ENCODE results near the gene ETV1. TPM values are rescaled to one million over a fixed set of nuclear protein-coding genes. Genes with fewer than 3 reads are reported as not detected.
A peak's percentile ranks its signal among the peaks of the same experiment; 100 is the strongest.

Gene ETV1
- total and polyA plus RNA-seq, 4 experiments from 2014 or later, result 0.47 TPM; not detected in 3

GRCh38 chr7:13987395-13987794, 2.1 kb downstream of the ETV1 start:
- intact Hi-C loops (cut with micrococcal nuclease), result no loop called here
- H3K27ac ChIP-seq (ENCODE audit: low read depth, low read length), result no peak overlapping the region
- Mint-ChIP-seq H3K27ac (no peak overlapping the region), H3K4me1 (peaks cover 0 to 3% (median under 1%) of the 10 kb centered on the region in 4 donors), H3K4me3 (peak overlapping the region in 1 of 8 donors; percentile 31), H3K36me3 (no peaks in the 10 kb centered on the region), H3K27me3 (peaks cover 5 to 9% of the 10 kb centered on the region in 2 donors), H3K9me3 (no peaks in the 10 kb centered on the region)
- CTCF ChIA-PET (ENCODE audit: partially characterized antibody), result no interaction called here
- no peaks in the 10 kb centered on the region for H3K36me3 ChIP-seq (ENCODE audit: insufficient read depth, low read length)
- H3K9me3 ChIP-seq (ENCODE audit: control insufficient read depth in 1 of 2, low read length in 2 of 2), result no peaks in the 10 kb centered on the region
- H3K4me3 ChIP-seq (ENCODE audit: low read length in 2 of 2), result no peak overlapping the region
- no peak for DNase-seq
- POLR2A ChIA-PET (ENCODE audit: partially characterized antibody), result no interaction called here
- H3K27me3 ChIP-seq (ENCODE audit: insufficient read depth, low read length), result peaks cover 7% of the 10 kb centered on the region
- peaks cover 16% of the 10 kb centered on the region for H3K4me1 ChIP-seq (ENCODE audit: insufficient read depth, low read length)

- no peak for DNase-seq
- no peak overlapping the region for H3K4me3 Mint-ChIP-seq
- CTCF ChIA-PET (ENCODE audit: partially characterized antibody), result no interaction called here
- H3K4me1 Mint-ChIP-seq, result peaks cover 0 to 3% (median under 1%) of the 10 kb centered on the region in 4 donors
- intact Hi-C loops (cut with micrococcal nuclease), result no loop called here
- Histone ChIP-seq H3K36me3 (ENCODE audit: insufficient read depth, low read length) (no peaks in the 10 kb centered on the region), H3K27me3 (ENCODE audit: insufficient read depth, low read length) (peaks cover 7% of the 10 kb centered on the region), H3K9me3 (ENCODE audit: control insufficient read depth in 1 of 2, low read length in 2 of 2) (no peaks in the 10 kb centered on the region), H3K4me3 (ENCODE audit: low read length in 2 of 2) (no peak overlapping the region), H3K4me1 (ENCODE audit: insufficient read depth, low read length) (peaks cover 16% of the 10 kb centered on the region), H3K27ac (ENCODE audit: low read depth, low read length) (no peak overlapping the region)
- H3K27me3 Mint-ChIP-seq, result peaks cover 6 to 10% of the 10 kb centered on the region in 2 donors
- no peak overlapping the region for H3K27ac Mint-ChIP-seq
- no peaks in the 10 kb centered on the region for H3K9me3 Mint-ChIP-seq
- POLR2A ChIA-PET (ENCODE audit: partially characterized antibody), result no interaction called here
- no peaks in the 10 kb centered on the region for H3K36me3 Mint-ChIP-seq
Measured at GRCh38 chr7:13986208-13986607, 3.3 kb downstream of the ETV1 start.

- Mint-ChIP-seq H3K9me3 (no peaks in the 10 kb centered on the region), H3K27me3 (peaks cover 11 to 15% of the 10 kb centered on the region in 2 donors), H3K36me3 (no peaks in the 10 kb centered on the region), H3K4me3 (no peak overlapping the region), H3K27ac (no peak overlapping the region), H3K4me1 (peaks cover 0 to 3% (median under 1%) of the 10 kb centered on the region in 4 donors)
- H3K36me3 ChIP-seq (ENCODE audit: insufficient read depth, low read length), result no peaks in the 10 kb centered on the region
- no peak for DNase-seq
- intact Hi-C loops (cut with micrococcal nuclease), result no loop called here
- peaks cover 15% of the 10 kb centered on the region for H3K4me1 ChIP-seq (ENCODE audit: insufficient read depth, low read length)
- H3K4me3 ChIP-seq (ENCODE audit: low read length in 2 of 2), result no peak overlapping the region
- CTCF ChIA-PET (ENCODE audit: partially characterized antibody), result no interaction called here
- H3K27me3 ChIP-seq (ENCODE audit: insufficient read depth, low read length), result peaks cover 7% of the 10 kb centered on the region
- no peak overlapping the region for H3K27ac ChIP-seq (ENCODE audit: low read depth, low read length)
- H3K9me3 ChIP-seq (ENCODE audit: control insufficient read depth in 1 of 2, low read length in 2 of 2), result no peaks in the 10 kb centered on the region
- POLR2A ChIA-PET (ENCODE audit: partially characterized antibody), result no interaction called here
Measured at GRCh38 chr7:13984831-13985685, 4.4 kb downstream of the ETV1 start.

GRCh38 chr7:13984061-13984460, 5.4 kb downstream of the ETV1 start:
- CTCF ChIA-PET (ENCODE audit: partially characterized antibody), result no interaction called here
- H3K36me3 Mint-ChIP-seq, result no peaks in the 10 kb centered on the region
- H3K27me3 Mint-ChIP-seq, result peaks cover 14 to 16% of the 10 kb centered on the region in 2 donors
- H3K4me3 Mint-ChIP-seq, result no peak overlapping the region
- intact Hi-C loops (cut with micrococcal nuclease), result no loop called here
- no peaks in the 10 kb centered on the region for H3K27me3 ChIP-seq (ENCODE audit: insufficient read depth, low read length)
- DNase-seq, result no peak
- H3K36me3 ChIP-seq (ENCODE audit: insufficient read depth, low read length), result no peaks in the 10 kb centered on the region
- no peaks in the 10 kb centered on the region for H3K9me3 ChIP-seq (ENCODE audit: control insufficient read depth in 1 of 2, low read length in 2 of 2)
- H3K4me1 ChIP-seq (ENCODE audit: insufficient read depth, low read length), result peaks cover 5% of the 10 kb centered on the region
- H3K27ac ChIP-seq (ENCODE audit: low read depth, low read length), result no peak overlapping the region
- no peaks in the 10 kb centered on the region for H3K9me3 Mint-ChIP-seq
- POLR2A ChIA-PET (ENCODE audit: partially characterized antibody), result no interaction called here
- peaks cover 0 to 3% (median under 1%) of the 10 kb centered on the region in 4 donors for H3K4me1 Mint-ChIP-seq
- H3K27ac Mint-ChIP-seq, result no peak overlapping the region
- no peak overlapping the region for H3K4me3 ChIP-seq (ENCODE audit: low read length in 2 of 2)

GRCh38 chr7:13982940-13983677, 6.4 kb downstream of the ETV1 start:
- CTCF ChIA-PET (ENCODE audit: partially characterized antibody), result no interaction called here
- H3K4me3 ChIP-seq (ENCODE audit: low read length in 2 of 2), result no peak overlapping the region
- no peak overlapping the region for H3K27ac Mint-ChIP-seq
- no peaks in the 10 kb centered on the region for H3K36me3 ChIP-seq (ENCODE audit: insufficient read depth, low read length)
- POLR2A ChIA-PET (ENCODE audit: partially characterized antibody), result no interaction called here
- no peaks in the 10 kb centered on the region for H3K4me1 ChIP-seq (ENCODE audit: insufficient read depth, low read length)
- no peak for DNase-seq
- no peaks in the 10 kb centered on the region for H3K36me3 Mint-ChIP-seq
- H3K27me3 ChIP-seq (ENCODE audit: insufficient read depth, low read length), result no peaks in the 10 kb centered on the region
- H3K4me3 Mint-ChIP-seq, result no peak overlapping the region
- peaks cover 0 to 3% (median under 1%) of the 10 kb centered on the region in 4 donors for H3K4me1 Mint-ChIP-seq
- H3K9me3 ChIP-seq (ENCODE audit: control insufficient read depth in 1 of 2, low read length in 2 of 2), result no peaks in the 10 kb centered on the region
- no peaks in the 10 kb centered on the region for H3K9me3 Mint-ChIP-seq
- H3K27ac ChIP-seq (ENCODE audit: low read depth, low read length), result no peak overlapping the region
- intact Hi-C loops (cut with micrococcal nuclease), result loop anchor here (1.0 kb wide), 1 partner anchor 12 kb away; no protein-coding TSS in a partner anchor
- peaks cover 14 to 16% of the 10 kb centered on the region in 2 donors for H3K27me3 Mint-ChIP-seq

- no peaks in the 10 kb centered on the region for H3K9me3 ChIP-seq (ENCODE audit: control insufficient read depth in 1 of 2, low read length in 2 of 2)
- POLR2A ChIA-PET (ENCODE audit: partially characterized antibody), result no interaction called here
- intact Hi-C loops (cut with micrococcal nuclease), result no loop called here
- H3K27me3 Mint-ChIP-seq, result peaks cover 14 to 18% of the 10 kb centered on the region in 2 donors
- no peaks in the 10 kb centered on the region for H3K27me3 ChIP-seq (ENCODE audit: insufficient read depth, low read length)
- H3K27ac Mint-ChIP-seq, result no peak overlapping the region
- no peak overlapping the region for H3K27ac ChIP-seq (ENCODE audit: low read depth, low read length)
- no peak for DNase-seq
- no peaks in the 10 kb centered on the region for H3K36me3 ChIP-seq (ENCODE audit: insufficient read depth, low read length)
- no peak overlapping the region for H3K4me3 ChIP-seq (ENCODE audit: low read length in 2 of 2)
- H3K4me1 ChIP-seq (ENCODE audit: insufficient read depth, low read length), result no peaks in the 10 kb centered on the region
- peaks cover 0 to 3% (median under 1%) of the 10 kb centered on the region in 4 donors for H3K4me1 Mint-ChIP-seq
- H3K36me3 Mint-ChIP-seq, result no peaks in the 10 kb centered on the region
- H3K4me3 Mint-ChIP-seq, result no peak overlapping the region
- no peaks in the 10 kb centered on the region for H3K9me3 Mint-ChIP-seq
- CTCF ChIA-PET (ENCODE audit: partially characterized antibody), result interaction anchor here (1.4 kb wide), 1 partner anchor 9 kb away, joined by 4 read pairs; the partner anchor contains the start of gene ETV1
Measured at GRCh38 chr7:13981070-13981469, 8.4 kb downstream of the ETV1 start.

GRCh38 chr7:13980474-13980873, 9.0 kb downstream of the ETV1 start:
- Histone ChIP-seq H3K27ac (ENCODE audit: low read depth, low read length) (no peak overlapping the region), H3K4me3 (ENCODE audit: low read length in 2 of 2) (no peak overlapping the region), H3K9me3 (ENCODE audit: control insufficient read depth in 1 of 2, low read length in 2 of 2) (no peaks in the 10 kb centered on the region), H3K27me3 (ENCODE audit: insufficient read depth, low read length) (no peaks in the 10 kb centered on the region), H3K4me1 (ENCODE audit: insufficient read depth, low read length) (no peaks in the 10 kb centered on the region), H3K36me3 (ENCODE audit: insufficient read depth, low read length) (no peaks in the 10 kb centered on the region)
- H3K9me3 Mint-ChIP-seq, result no peaks in the 10 kb centered on the region
- no peaks in the 10 kb centered on the region for H3K36me3 Mint-ChIP-seq
- H3K27ac Mint-ChIP-seq, result no peak overlapping the region
- H3K4me1 Mint-ChIP-seq, result peaks cover 0 to 3% (median under 1%) of the 10 kb centered on the region in 4 donors
- peaks cover 14 to 17% of the 10 kb centered on the region in 2 donors for H3K27me3 Mint-ChIP-seq
- intact Hi-C loops (cut with micrococcal nuclease), result no loop called here
- ChIA-PET POLR2A (ENCODE audit: partially characterized antibody) (no interaction called here), CTCF (ENCODE audit: partially characterized antibody) (interaction anchor here (1.4 kb wide), 1 partner anchor 10 kb away, joined by 4 read pairs; the partner anchor contains the start of gene ETV1)
- H3K4me3 Mint-ChIP-seq, result no peak overlapping the region
- DNase-seq, result no peak
